ENCODE results near the gene PUM2. TPM values are rescaled to one million over a fixed set of nuclear protein-coding genes. Genes with fewer than 3 reads are reported as not detected.

Gene PUM2
- total RNA-seq, 1 experiment from 2014 or later = 85.6 TPM

- no peaks in the 10 kb centered on the region for H3K36me3 ChIP-seq (ENCODE audit: control insufficient read depth, insufficient read depth, low read length)
- BruUV-seq (replicated peaks) = no TSS peak
- H3K27me3 ChIP-seq (ENCODE audit: control insufficient read depth, insufficient read depth, low read length) = no peaks in the 10 kb centered on the region
- H3K27ac ChIP-seq (ENCODE audit: low read length) = no peak overlapping the region
- no peak overlapping the region for H3K4me3 ChIP-seq (ENCODE audit: low read depth in 2 of 2, low read length in 2 of 2)
- TF ChIP-seq SIN3A (IDR thresholded peaks at IDR 0.05; ENCODE audit: borderline replicate concordance, insufficient read depth, low read depth, low read length) (no peak), POLR2AphosphoS5 (IDR thresholded peaks at IDR 0.05; ENCODE audit: low read depth, low read length) (no peak), CTCF (IDR thresholded peaks at IDR 0.05) (no peak), TCF7L2 (IDR thresholded peaks at IDR 0.05; ENCODE audit: low read depth, low read length) (no peak)
- TF ChIP-seq, protein P1, sequence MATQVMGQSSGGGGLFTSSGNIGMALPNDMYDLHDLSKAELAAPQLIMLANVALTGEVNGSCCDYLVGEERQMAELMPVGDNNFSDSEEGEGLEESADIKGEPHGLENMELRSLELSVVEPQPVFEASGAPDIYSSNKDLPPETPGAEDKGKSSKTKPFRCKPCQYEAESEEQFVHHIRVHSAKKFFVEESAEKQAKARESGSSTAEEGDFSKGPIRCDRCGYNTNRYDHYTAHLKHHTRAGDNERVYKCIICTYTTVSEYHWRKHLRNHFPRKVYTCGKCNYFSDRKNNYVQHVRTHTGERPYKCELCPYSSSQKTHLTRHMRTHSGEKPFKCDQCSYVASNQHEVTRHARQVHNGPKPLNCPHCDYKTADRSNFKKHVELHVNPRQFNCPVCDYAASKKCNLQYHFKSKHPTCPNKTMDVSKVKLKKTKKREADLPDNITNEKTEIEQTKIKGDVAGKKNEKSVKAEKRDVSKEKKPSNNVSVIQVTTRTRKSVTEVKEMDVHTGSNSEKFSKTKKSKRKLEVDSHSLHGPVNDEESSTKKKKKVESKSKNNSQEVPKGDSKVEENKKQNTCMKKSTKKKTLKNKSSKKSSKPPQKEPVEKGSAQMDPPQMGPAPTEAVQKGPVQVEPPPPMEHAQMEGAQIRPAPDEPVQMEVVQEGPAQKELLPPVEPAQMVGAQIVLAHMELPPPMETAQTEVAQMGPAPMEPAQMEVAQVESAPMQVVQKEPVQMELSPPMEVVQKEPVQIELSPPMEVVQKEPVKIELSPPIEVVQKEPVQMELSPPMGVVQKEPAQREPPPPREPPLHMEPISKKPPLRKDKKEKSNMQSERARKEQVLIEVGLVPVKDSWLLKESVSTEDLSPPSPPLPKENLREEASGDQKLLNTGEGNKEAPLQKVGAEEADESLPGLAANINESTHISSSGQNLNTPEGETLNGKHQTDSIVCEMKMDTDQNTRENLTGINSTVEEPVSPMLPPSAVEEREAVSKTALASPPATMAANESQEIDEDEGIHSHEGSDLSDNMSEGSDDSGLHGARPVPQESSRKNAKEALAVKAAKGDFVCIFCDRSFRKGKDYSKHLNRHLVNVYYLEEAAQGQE (IDR thresholded peaks at IDR 0.05; ENCODE audit: insufficient read depth in 1 of 2, low read depth in 2 of 2, low read length in 1 of 2) = no peak
- H3K9me3 ChIP-seq (ENCODE audit: control insufficient read depth, insufficient read depth, low read depth, low read length) = no peaks in the 10 kb centered on the region
- DNase-seq (ENCODE audit: low read depth, low spot score) (no peak), ATAC-seq (no peak)
- H3K4me1 ChIP-seq (ENCODE audit: control insufficient read depth, insufficient read depth, low read length) = peaks cover 13% of the 10 kb centered on the region; the same call in 1 of the 2 replicates
- intact Hi-C loops (cut with micrococcal nuclease; ENCODE audit: unreplicated experiment) = no loop called here
- POLR2A ChIA-PET = no interaction called here
- in situ Hi-C loops (cut with HindIII; ENCODE audit: low pct_unique_long_range_greater_than_20kb, low sequenced_read_pairs) = no loop called here
- CTCF ChIA-PET = interaction anchor here (0.7 kb wide), 1 partner anchor 10 kb away, joined by 3 read pairs; no protein-coding TSS in a partner anchor
Measured at GRCh38 chr2:20215183-20216040, 135.2 kb downstream of the PUM2 start.

DNA sequence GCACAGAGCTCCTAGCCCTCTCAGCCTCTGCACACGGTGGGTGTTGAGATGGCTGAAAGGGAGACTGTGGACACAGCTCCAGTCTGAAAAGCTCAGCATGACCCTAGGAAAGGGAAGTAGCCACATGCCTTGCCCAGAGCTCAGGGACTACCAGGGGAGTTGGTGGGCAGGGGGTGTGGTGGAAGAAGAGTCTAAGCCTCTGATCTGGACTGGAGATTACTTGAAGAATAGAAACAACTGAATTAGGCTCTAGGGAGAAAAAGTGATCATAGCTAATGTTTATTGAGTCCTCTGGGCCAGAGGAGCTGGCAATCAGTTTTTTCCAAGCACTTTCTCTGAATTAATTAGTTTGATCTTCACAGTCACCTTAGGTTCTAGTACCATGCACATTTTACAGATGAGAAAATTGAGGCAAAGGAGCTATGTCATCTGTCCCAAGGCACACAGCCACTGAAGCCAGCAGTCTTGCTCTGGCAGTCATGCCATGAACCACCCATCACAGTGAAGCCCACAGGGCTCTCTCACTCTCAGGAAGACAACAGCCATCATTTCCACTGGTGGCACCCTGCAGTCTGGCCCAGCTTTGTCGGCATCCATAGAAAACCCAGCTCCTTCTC lies 136.0 kb downstream of the PUM2 start:
- intact Hi-C loops (cut with micrococcal nuclease; ENCODE audit: unreplicated experiment) (no loop called here), in situ Hi-C loops (cut with HindIII; ENCODE audit: low pct_unique_long_range_greater_than_20kb, low sequenced_read_pairs) (no loop called here)
- ATAC-seq (no peak), DNase-seq (ENCODE audit: low read depth, low spot score) (no peak)
- TF ChIP-seq POLR2AphosphoS5 (IDR thresholded peaks at IDR 0.05; ENCODE audit: low read depth, low read length) (no peak), SIN3A (IDR thresholded peaks at IDR 0.05; ENCODE audit: borderline replicate concordance, insufficient read depth, low read depth, low read length) (no peak), CTCF (IDR thresholded peaks at IDR 0.05) (no peak), TCF7L2 (IDR thresholded peaks at IDR 0.05; ENCODE audit: low read depth, low read length) (no peak)
- TF ChIP-seq, protein P1 (IDR thresholded peaks at IDR 0.05; ENCODE audit: insufficient read depth in 1 of 2, low read depth in 2 of 2, low read length in 1 of 2) = no peak
- Histone ChIP-seq H3K27ac (ENCODE audit: low read length) (no peak overlapping the region), H3K9me3 (ENCODE audit: control insufficient read depth, insufficient read depth, low read depth, low read length) (no peaks in the 10 kb centered on the region), H3K4me1 (ENCODE audit: control insufficient read depth, insufficient read depth, low read length) (peaks cover 13% of the 10 kb centered on the region; the same call in 1 of the 2 replicates), H3K4me3 (ENCODE audit: low read depth in 2 of 2, low read length in 2 of 2) (no peak overlapping the region), H3K36me3 (ENCODE audit: control insufficient read depth, insufficient read depth, low read length) (no peaks in the 10 kb centered on the region), H3K27me3 (ENCODE audit: control insufficient read depth, insufficient read depth, low read length) (no peaks in the 10 kb centered on the region)
- POLR2A ChIA-PET = no interaction called here
- CTCF ChIA-PET = interaction anchor here (0.7 kb wide), 1 partner anchor 11 kb away, joined by 3 read pairs; no protein-coding TSS in a partner anchor
- no TSS peak for BruUV-seq (replicated peaks)
